Activated CD8-positive, alpha-beta T cell treated with anti-CD3 and anti-CD28 coated beads for 36 hours (primary cell): Measurements from ENCODE around the gene TECTB. TPM values are rescaled to one million over a fixed set of nuclear protein-coding genes. Genes with fewer than 3 reads are reported as not detected.

Experiments
- ATAC-seq: fragments of 200-7000 bp; cut with Tn5 transposase; one replicate; pipeline ENCODE4 v1.10.0; 2021; ENCODE audit warnings: mild to moderate bottlenecking, moderate library complexity
- CTCF ChIA-PET: fragments of 350-600 bp; sonication (Branson Sonifier 250); formaldehyde crosslinking; loops from one replicate; lab custom pipeline; 2021; ENCODE audit warnings: antibody characterized with exemption; lab: Charles Lee
- POLR2A ChIA-PET: fragments of 350-600 bp; sonication (Branson Sonifier 250); formaldehyde crosslinking; loops from one replicate; lab custom pipeline; 2021; ENCODE audit warnings: antibody characterized with exemption; lab: Charles Lee
- DNase-seq: peaks from one replicate; pipeline ENCODE4 v3.0.0-alpha.2; 2020
- H3K27ac Mint-ChIP-seq: one replicate; pipeline ENCODE4 v1.8.0; 2021; ENCODE audit warnings: mild to moderate bottlenecking, mixed read lengths
- H3K27me3 Mint-ChIP-seq: one replicate; pipeline ENCODE4 v1.8.0; 2021; ENCODE audit warnings: mixed read lengths
- H3K36me3 Mint-ChIP-seq: one replicate; pipeline ENCODE4 v1.8.0; 2021; ENCODE audit warnings: low read depth, mixed read lengths
- H3K4me1 Mint-ChIP-seq: one replicate; pipeline ENCODE4 v1.8.0; 2021; ENCODE audit warnings: low read depth, mixed read lengths
- H3K4me3 Mint-ChIP-seq: one replicate; pipeline ENCODE4 v1.8.0; 2021; ENCODE audit warnings: mild to moderate bottlenecking, moderate library complexity, mixed read lengths
- H3K9me3 Mint-ChIP-seq: one replicate; pipeline ENCODE4 v1.8.0; 2021; ENCODE audit warnings: mixed read lengths
- CTCF ChIP-seq: fragments of 200-600 bp; IDR thresholded peaks from one replicate; pipeline ENCODE4 v1.8.0; 2022; ENCODE audit warnings: antibody characterized with exemption, mild to moderate bottlenecking
- intact Hi-C: fragments of 100-400 bp; cut with micrococcal nuclease; formaldehyde crosslinking; loops from one replicate; pipeline ENCODE4 v1.10.0; 2022
- total RNA-seq, 2 experiments: library from RNA; stranded (reverse); gene quantifications; one replicate each; pipeline ENCODE4 v1.2.3, GENCODE V29; 2021

Gene TECTB
- total RNA-seq, 2 experiments from 2014 or later, result not detected

- Mint-ChIP-seq H3K4me3 (no peak overlapping the region), H3K9me3 (no peaks in the 10 kb centered on the region), H3K27me3 (peaks cover 5% of the 10 kb centered on the region), H3K4me1 (peaks cover 9% of the 10 kb centered on the region), H3K27ac (no peak overlapping the region), H3K36me3 (no peaks in the 10 kb centered on the region)
- CTCF ChIA-PET, result interaction anchor here (0.5 to 1.3 kb wide), 4 partner anchors 20 to 1378 kb away, joined by 3 read pairs; no protein-coding TSS in a partner anchor
- TF ChIP-seq CTCF, result no peak
- intact Hi-C loops, result no loop called here
- ATAC-seq (no peak), DNase-seq (no peak)
- POLR2A ChIA-PET, result interaction anchor here (1.0 kb wide), 1 partner anchor 11 kb away, joined by 3 read pairs; no protein-coding TSS in a partner anchor
Observed at GRCh38 chr10:112335111-112335867, 52.1 kb downstream of the TECTB start.

DNA sequence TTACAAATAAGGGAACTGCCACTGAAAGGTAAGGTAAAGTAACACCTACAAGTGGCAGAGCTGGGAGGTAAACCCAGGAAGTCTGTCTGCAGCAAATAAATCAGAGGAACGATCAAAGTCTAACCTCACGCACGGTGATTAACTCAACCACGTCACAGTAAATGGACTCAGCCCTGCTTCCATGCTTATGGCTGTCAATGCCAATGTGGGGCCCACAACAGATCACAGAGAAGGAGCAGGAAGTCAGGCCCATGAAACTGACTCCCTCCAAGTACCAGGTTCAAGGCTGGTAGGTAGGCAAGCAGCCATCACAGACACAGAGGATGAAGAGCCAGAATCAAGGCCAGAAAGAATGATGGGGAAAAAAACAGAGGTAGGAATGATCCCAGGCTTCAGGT, 52.7 kb downstream of the TECTB start:
- ATAC-seq (no peak), DNase-seq (no peak)
- no peak for TF ChIP-seq CTCF
- peaks cover 7% of the 10 kb centered on the region for H3K4me1 Mint-ChIP-seq
- no peak overlapping the region for H3K4me3 Mint-ChIP-seq
- no peaks in the 10 kb centered on the region for H3K9me3 Mint-ChIP-seq
- ChIA-PET POLR2A (interaction anchor here (1.0 kb wide), 1 partner anchor 11 kb away, joined by 3 read pairs; no protein-coding TSS in a partner anchor), CTCF (interaction anchor here (1.1 to 1.2 kb wide), 2 partner anchors 20 to 136 kb away, joined by 3 read pairs; no protein-coding TSS in a partner anchor)
- no peak overlapping the region for H3K27ac Mint-ChIP-seq
- peaks cover 5% of the 10 kb centered on the region for H3K27me3 Mint-ChIP-seq
- H3K36me3 Mint-ChIP-seq, result no peaks in the 10 kb centered on the region
- intact Hi-C loops, result no loop called here

DNA sequence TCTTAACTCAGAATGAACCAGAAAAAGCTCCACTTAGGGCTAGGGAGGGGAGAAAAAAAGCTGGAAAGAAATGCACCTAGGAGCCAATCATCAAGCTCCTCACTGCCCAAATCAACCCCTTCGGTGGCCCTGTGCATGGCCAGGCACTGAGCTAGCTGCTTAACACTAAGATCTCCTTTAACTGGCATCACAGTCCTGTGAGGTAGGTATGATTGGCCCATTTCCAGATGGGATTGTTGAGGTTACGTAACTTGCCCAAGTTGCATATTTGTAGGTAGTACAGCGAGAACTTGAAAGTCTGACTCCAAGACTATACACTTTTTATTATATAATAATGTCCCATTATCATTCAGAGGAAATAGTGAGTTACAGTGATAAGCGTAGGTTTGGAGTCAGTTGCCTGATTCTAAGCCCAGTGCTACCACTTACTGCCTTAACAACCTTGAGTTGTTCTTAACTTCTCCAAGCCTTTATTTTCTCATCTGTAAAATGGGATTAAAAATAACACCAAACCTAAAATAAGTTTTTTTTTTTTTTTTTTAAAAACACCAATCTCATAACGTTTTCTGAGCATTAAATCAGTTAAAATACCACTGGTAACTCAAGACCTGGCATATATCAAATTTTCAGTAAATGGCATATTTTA, 53.5 kb downstream of the TECTB start:
- no peak for DNase-seq
- Mint-ChIP-seq H3K36me3 (no peaks in the 10 kb centered on the region), H3K4me3 (no peak overlapping the region), H3K27me3 (peaks cover 3% of the 10 kb centered on the region), H3K27ac (no peak overlapping the region), H3K4me1 (peaks cover 7% of the 10 kb centered on the region), H3K9me3 (no peaks in the 10 kb centered on the region)
- ATAC-seq, result no peak
- ChIA-PET POLR2A (no interaction called here), CTCF (interaction anchor here (1.1 to 1.2 kb wide), 2 partner anchors 21 to 135 kb away, joined by 3 read pairs; no protein-coding TSS in a partner anchor)
- intact Hi-C loops, result no loop called here
- TF ChIP-seq CTCF, result no peak

DNA sequence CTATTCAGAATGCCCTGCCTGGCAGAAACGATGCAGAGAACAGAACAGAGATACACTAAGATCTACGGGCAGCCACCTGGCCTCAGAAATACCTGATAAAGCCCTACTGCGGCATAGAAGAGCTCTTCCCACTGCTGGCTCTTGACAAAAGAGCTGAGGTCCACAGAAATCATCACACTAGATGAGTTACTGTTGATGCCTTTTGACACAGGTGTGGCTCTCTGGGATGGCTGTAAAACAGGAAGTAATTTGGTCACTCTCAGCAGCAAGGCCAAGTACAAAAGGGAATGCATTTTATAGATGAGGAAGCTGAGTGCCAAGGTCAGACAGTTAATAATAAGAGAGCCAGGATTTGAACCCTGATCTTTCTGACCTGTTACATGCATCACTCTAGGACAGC, 55.8 kb downstream of the TECTB start:
- Mint-ChIP-seq H3K27ac (no peak overlapping the region), H3K4me1 (peaks cover 2% of the 10 kb centered on the region), H3K9me3 (no peaks in the 10 kb centered on the region), H3K27me3 (peaks cover 3% of the 10 kb centered on the region), H3K36me3 (no peaks in the 10 kb centered on the region), H3K4me3 (no peak overlapping the region)
- ChIA-PET CTCF (interaction anchor here (0.6 to 1.6 kb wide), 2 partner anchors 170 to 202 kb away, joined by 3 read pairs; no protein-coding TSS in a partner anchor), POLR2A (no interaction called here)
- no peak for ATAC-seq
- TF ChIP-seq CTCF, result no peak
- no peak for DNase-seq
- intact Hi-C loops, result no loop called here

- intact Hi-C loops, result no loop called here
- H3K27me3 Mint-ChIP-seq, result peaks cover 3% of the 10 kb centered on the region
- H3K4me1 Mint-ChIP-seq, result peaks cover 2% of the 10 kb centered on the region
- H3K27ac Mint-ChIP-seq, result no peak overlapping the region
- ChIA-PET CTCF (no interaction called here), POLR2A (no interaction called here)
- no peak for TF ChIP-seq CTCF
- DNase-seq (no peak), ATAC-seq (no peak)
- H3K4me3 Mint-ChIP-seq, result no peak overlapping the region
- no peaks in the 10 kb centered on the region for H3K9me3 Mint-ChIP-seq
- no peaks in the 10 kb centered on the region for H3K36me3 Mint-ChIP-seq
Observed at GRCh38 chr10:112340601-112341000, 57.4 kb downstream of the TECTB start.
